Neural cell (in vitro differentiated cells): ENCODE results near the gene TTC39B. TPM values are rescaled to one million over a fixed set of nuclear protein-coding genes. Genes with fewer than 3 reads are reported as not detected.

ENCODE experiments used
- H2AFZ ChIP-seq: fragments of 200-600, 300-800 bp; sonication (generic), shearing (Covaris generic); 2 replicates; pipeline ENCODE4 v1.6.0; 2014; ENCODE audit warnings: low read depth, mild to moderate bottlenecking, antibody characterized with exemption, low read length, moderate library complexity
- H3F3A ChIP-seq: fragments of 200-600 bp; shearing (Covaris generic); 2 replicates; pipeline ENCODE4 v1.6.1; 2016; ENCODE audit warnings: mild to moderate bottlenecking, moderate library complexity, mixed read lengths, antibody characterized with exemption, low read length; ENCODE audit not compliant: insufficient read depth, poor library complexity, severe bottlenecking
- H3K27ac ChIP-seq: fragments of 200-600, 300-800 bp; sonication (generic), shearing (Covaris generic); 2 replicates; pipeline ENCODE4 v1.5.1; 2014; ENCODE audit warnings: mild to moderate bottlenecking, low read length, moderate library complexity
- H3K27me3 ChIP-seq: fragments of 300-800, 200-600 bp; sonication (generic), shearing (Covaris generic); 2 replicates; pipeline ENCODE4 v1.6.0; 2014; ENCODE audit warnings: mild to moderate bottlenecking, low read depth, low read length, moderate library complexity; ENCODE audit not compliant: insufficient read depth
- H3K36me3 ChIP-seq: fragments of 300-800, 200-600 bp; sonication (generic), shearing (Covaris generic); 2 replicates; pipeline ENCODE4 v1.5.1; 2014; ENCODE audit warnings: mild to moderate bottlenecking, antibody characterized with exemption, low read length, moderate library complexity; ENCODE audit not compliant: insufficient read depth
- H3K4me2 ChIP-seq: fragments of 300-800, 200-600 bp; sonication (generic), shearing (Covaris generic); 2 replicates; pipeline ENCODE4 v1.6.0; 2014; ENCODE audit warnings: mild to moderate bottlenecking, low read length
- H3K4me3 ChIP-seq: fragments of 300-800, 200-600 bp; sonication (generic), shearing (Covaris generic); 2 replicates; pipeline ENCODE4 v1.5.1; 2014; ENCODE audit warnings: mild to moderate bottlenecking, low read length, moderate library complexity
- H3K79me2 ChIP-seq: fragments of 200-600 bp; shearing (Covaris generic); replicated peaks from 2 replicates; pipeline ENCODE4 v1.6.0; 2014; ENCODE audit warnings: mild to moderate bottlenecking, low read length, moderate library complexity; ENCODE audit not compliant: insufficient read depth
- H3K9ac ChIP-seq: fragments of 300-800, 200-600 bp; sonication (generic), shearing (Covaris generic); 2 replicates; pipeline ENCODE4 v1.6.1; 2016; ENCODE audit warnings: mild to moderate bottlenecking, low read length, mixed read lengths
- H3K9me2 ChIP-seq: fragments of 200-600 bp; shearing (Covaris generic); 2 replicates; pipeline ENCODE4 v1.6.1; 2016; ENCODE audit warnings: mild to moderate bottlenecking, low read length, mixed read lengths; ENCODE audit not compliant: insufficient read depth
- H3K9me3 ChIP-seq: fragments of 200-600, 300-800 bp; sonication (generic), shearing (Covaris generic); 2 replicates; pipeline ENCODE4 v1.6.1; 2016; ENCODE audit warnings: mild to moderate bottlenecking, mixed run types, low read length, moderate library complexity, mixed read lengths
- H4K20me1 ChIP-seq: fragments of 200-600 bp; shearing (Covaris generic); 2 replicates; pipeline ENCODE4 v1.6.1; 2016; ENCODE audit warnings: mild to moderate bottlenecking, mixed run types; ENCODE audit not compliant: insufficient read depth
- CTCF ChIP-seq: fragments of 450-650 bp; IDR thresholded peaks from 2 replicates; pipeline ENCODE4 v1.5.1; 2014; ENCODE audit warnings: antibody characterized with exemption, mild to moderate bottlenecking, moderate library complexity; ENCODE audit not compliant: poor library complexity, severe bottlenecking
- EP300 ChIP-seq: fragments of 450-650 bp; conservative IDR thresholded peaks from 2 replicates; pipeline ENCODE4 v1.6.1; 2014; ENCODE audit warnings: antibody characterized with exemption, mild to moderate bottlenecking, moderate library complexity; ENCODE audit not compliant: poor library complexity, severe bottlenecking
- EZH2 ChIP-seq: fragments of 200-600, 300-800 bp; shearing (Covaris generic), sonication (generic); IDR thresholded peaks from 2 replicates; pipeline ENCODE4 v1.6.1; 2014; ENCODE audit warnings: antibody characterized with exemption, low read length, borderline replicate concordance, mild to moderate bottlenecking; ENCODE audit not compliant: insufficient read depth, poor library complexity, severe bottlenecking
- MXI1 ChIP-seq: fragments of 450-650 bp; conservative IDR thresholded peaks from 2 replicates; pipeline ENCODE4 v1.6.1; 2014; ENCODE audit warnings: antibody characterized with exemption, mild to moderate bottlenecking; ENCODE audit not compliant: poor library complexity, severe bottlenecking
- POLR2AphosphoS5 ChIP-seq: IDR thresholded peaks from 2 replicates; pipeline ENCODE4 v1.6.1; 2012
- RAD21 ChIP-seq: fragments of 450-650 bp; conservative IDR thresholded peaks from 2 replicates; pipeline ENCODE4 v1.6.1; 2014; ENCODE audit warnings: antibody characterized with exemption, mild to moderate bottlenecking, moderate library complexity
- REST ChIP-seq: IDR thresholded peaks from 2 replicates; pipeline ENCODE4 v1.6.1; 2012; ENCODE audit warnings: borderline replicate concordance
- SMC3 ChIP-seq: fragments of 450-650 bp; conservative IDR thresholded peaks from 2 replicates; pipeline ENCODE4 v1.6.1; 2014; ENCODE audit warnings: antibody characterized with exemption, mild to moderate bottlenecking, moderate library complexity; ENCODE audit not compliant: poor library complexity
- TAF1 ChIP-seq: IDR thresholded peaks from 2 replicates; pipeline ENCODE4 v1.6.1; 2012; ENCODE audit warnings: low read depth
- polyA plus RNA-seq: library from polyadenylated mRNA; depleted of rRNA; stranded (reverse); fragments of >200 nt; gene quantifications from 2 replicates; pipeline ENCODE4 v1.2.3, GENCODE V29; 2014
- small RNA-seq, 3 experiments: library from RNA; depleted of rRNA; stranded (forward); fragments of <200 nt; gene quantifications; one replicate each; pipeline ENCODE3, GENCODE V24; 2012

TTC39B gene
- polyA plus RNA-seq, 1 donor from 2014 or later, result 2.8 TPM

- Histone ChIP-seq H3K27ac (no peak overlapping the region), H3K9ac (no peak overlapping the region), H4K20me1 (no peaks in the 10 kb centered on the region), H3F3A (no peaks in the 10 kb centered on the region), H3K36me3 (no peaks in the 10 kb centered on the region), H3K4me2 (no peak overlapping the region), H3K79me2 (no peaks in the 10 kb centered on the region), H3K9me3 (no peaks in the 10 kb centered on the region), H2AFZ (no peak overlapping the region), H3K27me3 (no peaks in the 10 kb centered on the region), H3K9me2 (no peaks in the 10 kb centered on the region), H3K4me3 (no peak overlapping the region)
- TF ChIP-seq EP300, result no peak
- no peak for TF ChIP-seq CTCF
- TF ChIP-seq SMC3, result no peak
- no peak for TF ChIP-seq REST
- TF ChIP-seq MXI1, result no peak
- no peak for TF ChIP-seq EZH2
- no peak for TF ChIP-seq RAD21
- TF ChIP-seq TAF1, result no peak
- TF ChIP-seq POLR2AphosphoS5, result no peak
Observed at GRCh38 chr9:15115041-15115440, 192.0 kb downstream of the TTC39B start.

Small RNA genes lying within 50 kb of the gene (small RNA-seq; reads per million reads assigned to genes)
- 0 reads per million in 3 experiments for gene RNU6-559P

Other genes with a start within 250 kb of the TTC39B start
- 96.6 and 107 TPM in 2 replicates for gene SNAPC3, start 115.7 kb upstream of the TTC39B start, polyA plus RNA-seq
- gene PSIP1, start 203.8 kb upstream of the TTC39B start, polyA plus RNA-seq, result 304 and 339 TPM in 2 replicates
- 9.1 and 15.8 TPM in 2 replicates for gene CCDC171, start 245.8 kb upstream of the TTC39B start, polyA plus RNA-seq